ENCODE measurements around the gene PHACTR1. TPM values are rescaled to one million over a fixed set of nuclear protein-coding genes. Genes with fewer than 3 reads are reported as not detected.

Gene PHACTR1
- total RNA-seq, 4 donors from 2014 or later = 2.6 to 11.2 (median 4.9) TPM

GRCh38 chr6:12719017-12719416, 2.5 kb downstream of the PHACTR1 start:
- TF ChIP-seq, protein P1, sequence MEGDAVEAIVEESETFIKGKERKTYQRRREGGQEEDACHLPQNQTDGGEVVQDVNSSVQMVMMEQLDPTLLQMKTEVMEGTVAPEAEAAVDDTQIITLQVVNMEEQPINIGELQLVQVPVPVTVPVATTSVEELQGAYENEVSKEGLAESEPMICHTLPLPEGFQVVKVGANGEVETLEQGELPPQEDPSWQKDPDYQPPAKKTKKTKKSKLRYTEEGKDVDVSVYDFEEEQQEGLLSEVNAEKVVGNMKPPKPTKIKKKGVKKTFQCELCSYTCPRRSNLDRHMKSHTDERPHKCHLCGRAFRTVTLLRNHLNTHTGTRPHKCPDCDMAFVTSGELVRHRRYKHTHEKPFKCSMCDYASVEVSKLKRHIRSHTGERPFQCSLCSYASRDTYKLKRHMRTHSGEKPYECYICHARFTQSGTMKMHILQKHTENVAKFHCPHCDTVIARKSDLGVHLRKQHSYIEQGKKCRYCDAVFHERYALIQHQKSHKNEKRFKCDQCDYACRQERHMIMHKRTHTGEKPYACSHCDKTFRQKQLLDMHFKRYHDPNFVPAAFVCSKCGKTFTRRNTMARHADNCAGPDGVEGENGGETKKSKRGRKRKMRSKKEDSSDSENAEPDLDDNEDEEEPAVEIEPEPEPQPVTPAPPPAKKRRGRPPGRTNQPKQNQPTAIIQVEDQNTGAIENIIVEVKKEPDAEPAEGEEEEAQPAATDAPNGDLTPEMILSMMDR (IDR thresholded peaks at IDR 0.05; ENCODE audit: low read depth) = no peak

DNA sequence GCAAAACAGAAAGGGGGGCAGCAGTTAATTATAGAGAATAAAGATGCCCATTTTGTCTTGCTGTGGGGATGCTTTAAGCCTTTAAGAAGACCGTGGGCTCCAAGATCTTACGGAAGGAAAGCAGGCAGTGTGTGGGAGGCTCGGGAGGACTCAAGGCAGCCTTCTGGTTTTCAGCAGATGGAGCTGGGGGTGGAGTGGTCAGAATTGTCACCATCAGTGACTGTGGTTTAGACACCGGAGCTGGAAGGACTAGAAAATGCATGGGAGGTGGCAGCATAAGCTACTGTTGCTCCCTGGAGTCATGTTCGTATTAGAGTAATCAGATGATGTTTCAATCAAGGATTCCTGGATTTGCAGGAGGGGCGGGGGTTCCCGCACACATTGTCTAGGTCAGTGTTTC, 3.7 kb downstream of the PHACTR1 start:
- TF ChIP-seq, protein P1 (IDR thresholded peaks at IDR 0.05; ENCODE audit: low read depth) = no peak

GRCh38 chr6:12725263-12725662, 8.7 kb downstream of the PHACTR1 start:
- TF ChIP-seq, protein P1 (IDR thresholded peaks at IDR 0.05; ENCODE audit: low read depth) = no peak

DNA sequence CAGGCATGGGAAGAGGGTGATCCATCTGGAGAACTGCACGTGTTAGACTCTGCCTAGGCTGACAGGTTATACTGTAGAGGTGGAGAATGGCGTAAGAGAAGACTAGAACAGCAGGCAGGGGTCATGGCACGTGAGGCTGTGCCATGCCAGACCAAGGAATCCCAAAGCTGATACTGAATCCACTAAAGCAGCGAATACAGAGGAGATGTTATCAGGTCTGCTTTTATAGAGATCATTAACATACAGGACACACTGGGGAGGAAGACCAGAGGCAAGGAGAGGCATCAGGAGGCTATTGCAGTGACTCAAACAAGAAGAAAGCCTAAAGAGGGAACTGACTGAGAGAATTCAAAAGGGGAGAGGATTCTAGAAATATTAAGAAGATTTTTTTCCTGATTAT, 12.9 kb downstream of the PHACTR1 start:
- TF ChIP-seq, protein P1 (IDR thresholded peaks at IDR 0.05; ENCODE audit: low read depth) = no peak

- TF ChIP-seq, protein P1 (IDR thresholded peaks at IDR 0.05; ENCODE audit: low read depth) = no peak
These were observed 17.3 kb downstream of the PHACTR1 start for GRCh38 chr6:12733876-12734275.

DNA sequence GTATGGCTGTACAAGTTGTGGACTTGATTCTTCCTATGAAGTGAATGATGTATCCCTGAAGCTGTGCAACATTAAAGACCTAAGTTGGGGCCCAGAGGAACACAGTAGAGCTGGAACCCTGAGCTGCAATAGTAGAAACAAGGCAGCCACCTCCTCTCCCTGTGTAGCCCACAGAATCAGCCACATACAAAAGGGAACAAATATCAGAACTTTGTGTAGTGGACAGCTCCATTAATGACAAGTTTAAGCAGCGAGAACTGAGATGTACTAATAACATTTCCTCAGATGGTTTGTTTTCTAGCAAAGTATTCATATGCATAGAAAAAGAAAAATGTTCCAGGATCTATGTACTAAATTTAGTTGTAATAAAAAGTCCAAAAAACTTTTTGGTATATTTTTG, 19.2 kb downstream of the PHACTR1 start:
- TF ChIP-seq, protein P1 (IDR thresholded peaks at IDR 0.05; ENCODE audit: low read depth) = no peak

DNA sequence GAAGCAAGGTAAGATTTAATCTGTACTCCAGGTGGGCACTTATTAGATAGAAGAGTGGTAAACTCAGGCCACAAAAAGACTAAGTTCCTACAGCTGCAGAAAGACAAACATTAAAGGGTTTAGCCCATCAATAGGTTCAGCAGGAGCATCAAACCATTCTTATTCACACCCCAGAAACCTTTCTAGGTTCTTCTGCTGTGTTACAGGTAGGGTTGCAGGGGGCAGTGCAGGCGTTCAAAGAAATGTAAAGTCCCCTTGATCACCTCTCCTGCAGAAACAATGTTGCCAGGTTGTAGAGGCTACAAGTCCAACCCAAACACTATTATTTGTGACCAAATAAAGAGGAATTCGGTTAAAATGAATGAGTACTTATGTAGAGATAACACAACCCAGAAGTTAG, 31.8 kb downstream of the PHACTR1 start:
- TF ChIP-seq, protein P1 (IDR thresholded peaks at IDR 0.05; ENCODE audit: low read depth) = no peak

All from subcutaneous adipose tissue (tissue), 4 donors.